Articular chondrocyte of knee joint (primary cell): ENCODE results near the gene CGN. TPM values are rescaled to one million over a fixed set of nuclear protein-coding genes. Genes with fewer than 3 reads are reported as not detected.

Experiments
- small RNA-seq: library from RNA; depleted of rRNA; stranded (forward); fragments of <200 nt; gene quantifications from one replicate; pipeline ENCODE3, GENCODE V24; 2012
- total RNA-seq: library from RNA; depleted of rRNA; stranded (reverse); fragments of >200 nt; gene quantifications from 2 replicates; pipeline ENCODE4 v1.2.3, GENCODE V29; 2012

Gene CGN
- not detected in 2 replicates for total RNA-seq

GRCh38 chr1:151510957-151511635 lies at the start of gene CGN:
CGN (plus strand) TSS chr1:151511387; CDS start chr1:151518520, 7,133 bp downstream.

GRCh38 chr1:151540021-151540981 lies 29.1 kb downstream of the CGN start, which contains the start of gene TUFT1:
TUFT1 (plus strand) TSS chr1:151540309; CDS start chr1:151540367, 58 bp downstream.

Small RNAs within 50 kb of the gene (small RNA-seq; reads per million reads assigned to genes)
- gene MIR554 (not detected), gene RF00405 (not detected)

Other genes starting within 250 kb of the CGN start
- gene ZNF687, start 229.1 kb upstream of the CGN start, total RNA-seq: 12.9 and 14.1 TPM in 2 replicates
- 43.9 and 44.8 TPM in 2 replicates for gene PI4KB, start 184.0 kb upstream of the CGN start, total RNA-seq
- 30.2 and 34.6 TPM in 2 replicates for gene RFX5, start 164.1 kb upstream of the CGN start, total RNA-seq
- 89.0 and 90.6 TPM in 2 replicates for gene SELENBP1, start 138.7 kb upstream of the CGN start, total RNA-seq
- gene PSMB4, start 111.8 kb upstream of the CGN start, total RNA-seq: 290 and 352 TPM in 2 replicates
- 34.9 and 36.8 TPM in 2 replicates for gene POGZ, start 51.9 kb upstream of the CGN start, total RNA-seq
- gene TUFT1, start 28.9 kb downstream of the CGN start, total RNA-seq: 11.8 and 15.8 TPM in 2 replicates
- 27.7 and 35.2 TPM in 2 replicates for gene SNX27, start 100.7 kb downstream of the CGN start, total RNA-seq
- not detected in 2 replicates for gene CELF3, start 205.4 kb downstream of the CGN start, total RNA-seq
- gene RIIAD1, start 210.1 kb downstream of the CGN start, total RNA-seq: not detected in 2 replicates